MM.1S (cell line): ENCODE results near the gene HNF1A.

Source experiments
- EZH2 ChIP-seq: fragments of 300-600 bp; sonication (generic); optimal IDR thresholded peaks from 2 replicates; pipeline ENCODE3; 2017; ENCODE audit warnings: low read depth, mild to moderate bottlenecking, antibody characterized with exemption, low read length, mixed read lengths
- EZH2phosphoT487 ChIP-seq: fragments of 300-600 bp; sonication (generic); IDR thresholded peaks from 2 replicates; pipeline ENCODE4 v1.6.1; 2018; ENCODE audit warnings: antibody characterized with exemption, low read length
- TF ChIP-seq, protein P1 (sequence below): fragments of 300-600 bp; sonication (generic); IDR thresholded peaks from 2 replicates; pipeline ENCODE4 v1.5.1; 2016; ENCODE audit warnings: antibody characterized with exemption, low read length, mixed read lengths

DNA sequence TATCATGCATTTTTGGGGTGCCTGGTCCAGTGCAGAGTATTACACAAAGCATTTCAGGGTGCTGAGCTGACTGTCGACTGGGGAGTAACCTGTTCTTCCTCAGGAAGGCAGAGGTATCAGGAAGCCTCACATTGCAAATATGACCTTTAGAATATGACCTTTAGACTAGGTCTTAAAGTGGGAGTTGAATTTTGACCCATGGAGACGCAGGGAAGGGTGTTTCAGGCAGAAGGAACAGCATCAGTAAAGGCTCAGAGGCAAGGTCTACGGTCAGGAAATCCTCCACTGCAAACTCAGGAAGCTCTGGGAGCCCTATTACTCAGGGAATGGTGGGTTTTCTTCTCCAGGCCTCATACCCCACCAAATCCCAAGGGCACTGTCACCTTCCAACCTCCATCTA lies 11.3 kb downstream of the HNF1A start:
- TF ChIP-seq EZH2 = no peak
- TF ChIP-seq, protein P1, sequence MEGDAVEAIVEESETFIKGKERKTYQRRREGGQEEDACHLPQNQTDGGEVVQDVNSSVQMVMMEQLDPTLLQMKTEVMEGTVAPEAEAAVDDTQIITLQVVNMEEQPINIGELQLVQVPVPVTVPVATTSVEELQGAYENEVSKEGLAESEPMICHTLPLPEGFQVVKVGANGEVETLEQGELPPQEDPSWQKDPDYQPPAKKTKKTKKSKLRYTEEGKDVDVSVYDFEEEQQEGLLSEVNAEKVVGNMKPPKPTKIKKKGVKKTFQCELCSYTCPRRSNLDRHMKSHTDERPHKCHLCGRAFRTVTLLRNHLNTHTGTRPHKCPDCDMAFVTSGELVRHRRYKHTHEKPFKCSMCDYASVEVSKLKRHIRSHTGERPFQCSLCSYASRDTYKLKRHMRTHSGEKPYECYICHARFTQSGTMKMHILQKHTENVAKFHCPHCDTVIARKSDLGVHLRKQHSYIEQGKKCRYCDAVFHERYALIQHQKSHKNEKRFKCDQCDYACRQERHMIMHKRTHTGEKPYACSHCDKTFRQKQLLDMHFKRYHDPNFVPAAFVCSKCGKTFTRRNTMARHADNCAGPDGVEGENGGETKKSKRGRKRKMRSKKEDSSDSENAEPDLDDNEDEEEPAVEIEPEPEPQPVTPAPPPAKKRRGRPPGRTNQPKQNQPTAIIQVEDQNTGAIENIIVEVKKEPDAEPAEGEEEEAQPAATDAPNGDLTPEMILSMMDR = no peak
- no peak for TF ChIP-seq EZH2phosphoT487
